Esophagus muscularis mucosa (tissue), 3 donors: Measurements from ENCODE around the gene ETFDH.
"Not testable (repeated sequence)": the region's sequence is repeated elsewhere in the genome, so short reads cannot be mapped to it uniquely, and the experiment has no call there.

ENCODE experiments used
- POLR2A ChIP-seq: fragments of 450-650 bp; IDR thresholded peaks from one replicate; pipeline ENCODE4 v1.6.1; 2017; ENCODE audit warnings: antibody characterized with exemption, moderate library complexity, mild to moderate bottlenecking, low read depth
- POLR2AphosphoS5 ChIP-seq, 2 donors: sonication (generic); formaldehyde crosslinking; IDR thresholded peaks; one replicate each; pipeline ENCODE4 v1.6.1; 2017; ENCODE audit warnings: antibody characterized with exemption in 2 of 2
- TF ChIP-seq, protein P1 (sequence below), 3 experiments: fragments of 200-600 bp in 2 of 3; fragments of 450-650 bp in 1 of 3; sonication (generic) in 2 of 3; IDR thresholded peaks; one replicate each; pipeline ENCODE4 v1.5.1; 2017 to 2019; ENCODE audit warnings: antibody characterized with exemption in 3 of 3, mild to moderate bottlenecking in 2 of 3, moderate library complexity in 1 of 3

DNA sequence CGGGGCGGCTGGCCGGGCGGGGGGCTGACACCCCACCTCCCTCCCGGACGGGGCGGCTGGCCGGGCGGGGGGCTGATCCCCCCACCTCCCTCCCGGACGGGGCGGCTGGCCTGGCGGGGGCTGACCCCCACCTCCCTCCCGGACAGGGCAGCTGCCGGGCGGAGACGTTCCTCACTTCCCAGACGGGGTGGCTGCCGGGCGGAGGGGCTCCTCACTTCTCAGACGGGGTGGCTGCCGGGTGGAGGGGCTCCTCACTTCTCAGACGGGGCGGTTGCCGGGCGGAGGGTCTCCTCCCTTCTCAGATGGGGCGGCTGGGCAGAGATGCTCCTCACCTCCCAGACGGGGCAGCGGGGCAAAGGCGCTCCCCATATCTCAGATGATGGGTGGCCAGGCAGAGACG lies 74.4 kb downstream of the ETFDH start:
- TF ChIP-seq, protein P1, sequence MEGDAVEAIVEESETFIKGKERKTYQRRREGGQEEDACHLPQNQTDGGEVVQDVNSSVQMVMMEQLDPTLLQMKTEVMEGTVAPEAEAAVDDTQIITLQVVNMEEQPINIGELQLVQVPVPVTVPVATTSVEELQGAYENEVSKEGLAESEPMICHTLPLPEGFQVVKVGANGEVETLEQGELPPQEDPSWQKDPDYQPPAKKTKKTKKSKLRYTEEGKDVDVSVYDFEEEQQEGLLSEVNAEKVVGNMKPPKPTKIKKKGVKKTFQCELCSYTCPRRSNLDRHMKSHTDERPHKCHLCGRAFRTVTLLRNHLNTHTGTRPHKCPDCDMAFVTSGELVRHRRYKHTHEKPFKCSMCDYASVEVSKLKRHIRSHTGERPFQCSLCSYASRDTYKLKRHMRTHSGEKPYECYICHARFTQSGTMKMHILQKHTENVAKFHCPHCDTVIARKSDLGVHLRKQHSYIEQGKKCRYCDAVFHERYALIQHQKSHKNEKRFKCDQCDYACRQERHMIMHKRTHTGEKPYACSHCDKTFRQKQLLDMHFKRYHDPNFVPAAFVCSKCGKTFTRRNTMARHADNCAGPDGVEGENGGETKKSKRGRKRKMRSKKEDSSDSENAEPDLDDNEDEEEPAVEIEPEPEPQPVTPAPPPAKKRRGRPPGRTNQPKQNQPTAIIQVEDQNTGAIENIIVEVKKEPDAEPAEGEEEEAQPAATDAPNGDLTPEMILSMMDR (IDR thresholded peaks at IDR 0.05) = not testable (repeated sequence)
- TF ChIP-seq POLR2A; POLR2AphosphoS5 (IDR thresholded peaks at IDR 0.05): not testable (repeated sequence)
